Endothelial cell (in vitro differentiated cells): ENCODE results near the gene MICU1. TPM values are rescaled to one million over a fixed set of nuclear protein-coding genes. Genes with fewer than 3 reads are reported as not detected.

Source experiments
- DNase-seq: peaks from one replicate; pipeline ENCODE4 v3.0.0; 2021; ENCODE audit warnings: low spot score
- H3K27ac Mint-ChIP-seq: one replicate; pipeline ENCODE4 v1.8.0; 2021; ENCODE audit warnings: mixed read lengths, inconsistent platforms; ENCODE audit not compliant: unreplicated experiment
- H3K27me3 Mint-ChIP-seq: one replicate; pipeline ENCODE4 v1.8.0; 2021; ENCODE audit warnings: mild to moderate bottlenecking, moderate library complexity, mixed read lengths, inconsistent platforms; ENCODE audit not compliant: unreplicated experiment
- H3K36me3 Mint-ChIP-seq: one replicate; pipeline ENCODE4 v1.8.0; 2021; ENCODE audit warnings: mild to moderate bottlenecking, low read depth, mixed read lengths, inconsistent platforms; ENCODE audit not compliant: unreplicated experiment
- H3K4me1 Mint-ChIP-seq: one replicate; pipeline ENCODE4 v1.8.0; 2021; ENCODE audit warnings: mild to moderate bottlenecking, mixed read lengths, inconsistent platforms; ENCODE audit not compliant: unreplicated experiment
- H3K4me3 Mint-ChIP-seq: one replicate; pipeline ENCODE4 v1.8.0; 2021; ENCODE audit warnings: mild to moderate bottlenecking, mixed read lengths, inconsistent platforms; ENCODE audit not compliant: unreplicated experiment
- H3K9me3 Mint-ChIP-seq: one replicate; pipeline ENCODE4 v1.8.0; 2021; ENCODE audit warnings: mixed read lengths, inconsistent platforms; ENCODE audit not compliant: unreplicated experiment
- CTCF ChIP-seq: fragments of 200-600 bp; sonication (generic); IDR thresholded peaks from one replicate; pipeline ENCODE4 v1.5.0; 2021; ENCODE audit warnings: antibody characterized with exemption; ENCODE audit not compliant: unreplicated experiment
- total RNA-seq: library from RNA; stranded (reverse); fragmentation: NEBNext Ultra II Directional; extraction: Animal tissue kit (Norgen Biotek cat#: 25700); gene quantifications from one replicate; pipeline ENCODE4 v1.2.1, GENCODE V29; 2021; ENCODE audit not compliant: unreplicated experiment

The MICU1 gene
- total RNA-seq, 1 donor from 2014 or later: 39.9 TPM

- peak overlapping the region; percentile 72 for H3K27ac Mint-ChIP-seq
- no peak overlapping the region for H3K4me3 Mint-ChIP-seq
- peaks cover 10% of the 10 kb centered on the region for H3K27me3 Mint-ChIP-seq
- peaks cover 44% of the 10 kb centered on the region for H3K4me1 Mint-ChIP-seq
- H3K36me3 Mint-ChIP-seq: peaks cover 4% of the 10 kb centered on the region
- no peak for TF ChIP-seq CTCF
- no peaks in the 10 kb centered on the region for H3K9me3 Mint-ChIP-seq
- no peak for DNase-seq
Measured at GRCh38 chr10:72320676-72321247, 305.1 kb downstream of the MICU1 start.

- peak; percentile 78 for DNase-seq
- Mint-ChIP-seq H3K36me3 (peaks cover 4% of the 10 kb centered on the region), H3K4me3 (no peak overlapping the region), H3K4me1 (peaks cover 47% of the 10 kb centered on the region), H3K9me3 (no peaks in the 10 kb centered on the region), H3K27ac (peak overlapping the region; percentile 89), H3K27me3 (peaks cover 9% of the 10 kb centered on the region)
- no peak for TF ChIP-seq CTCF
Measured at GRCh38 chr10:72319416-72320254, 306.2 kb downstream of the MICU1 start.

- Mint-ChIP-seq H3K9me3 (no peaks in the 10 kb centered on the region), H3K27me3 (peaks cover 6% of the 10 kb centered on the region), H3K27ac (peak overlapping the region; percentile 89), H3K4me3 (no peak overlapping the region), H3K36me3 (no peaks in the 10 kb centered on the region), H3K4me1 (peaks cover 41% of the 10 kb centered on the region)
- no peak for DNase-seq
- no peak for TF ChIP-seq CTCF
Measured at GRCh38 chr10:72318418-72319262, 307.2 kb downstream of the MICU1 start.

Other genes with a start within 250 kb of the MICU1 start
- gene MCU, start 66.1 kb upstream of the MICU1 start, total RNA-seq: 39.6 TPM